H1 (cell line): Measurements from ENCODE around the gene DEPP1. TPM values are rescaled to one million over a fixed set of nuclear protein-coding genes. Genes with fewer than 3 reads are reported as not detected.

Source experiments
- EGR1 ChIP-seq: IDR thresholded peaks from 2 replicates; pipeline ENCODE4 v1.6.1; 2011; ENCODE audit warnings: low read depth, low read length, borderline replicate concordance
- EP300 ChIP-seq, 2 experiments: IDR thresholded peaks; 1 replicate in 1 of 2; 2 replicates in 1 of 2; pipeline ENCODE4 v1.6.1; 2011 to 2012; ENCODE audit warnings: low read depth in 2 of 2, low read length in 2 of 2, mild to moderate bottlenecking in 2 of 2, borderline replicate concordance in 1 of 2, inconsistent platforms in 1 of 2, moderate library complexity in 1 of 2
- TEAD4 ChIP-seq: IDR thresholded peaks from 2 replicates; pipeline ENCODE4 v1.6.1; 2012; ENCODE audit warnings: low read depth, low read length, inconsistent platforms, mixed read lengths
- polyA plus RNA-seq, 7 experiments: library from polyadenylated mRNA; depleted of rRNA in 3 of 7; stranded (reverse) in 5 of 7; unstranded in 2 of 7; fragments of >200 nt in 5 of 7; fragments of 200-250 nt in 2 of 7; gene quantifications; 1 replicate in 5 of 7; 2 replicates in 1 of 7; 4 replicates in 1 of 7; pipeline versions ENCODE4 v1.2.1 to v1.2.3, GENCODE V29; 2011 to 2013; ENCODE audit warnings: missing spikeins in 2 of 7, mixed read lengths in 2 of 7
- total RNA-seq: library from RNA; stranded (reverse); fragmentation: NEBNext Ultra II Directional; extraction: Animal tissue kit (Norgen Biotek cat#: 25700); gene quantifications from 2 replicates; pipeline ENCODE4 v1.2.1, GENCODE V29; 2021
- TF ChIP-seq, protein P1 (sequence below): IDR thresholded peaks from 2 replicates; pipeline ENCODE4 v1.6.1; 2012; ENCODE audit warnings: low read length, inconsistent platforms

The DEPP1 gene
- total and polyA plus RNA-seq, 2 of the 8 experiments (the other 6 are each of a cell fraction or from before 2014, with no cell fraction given), result 0.67 to 4.5 TPM

DNA sequence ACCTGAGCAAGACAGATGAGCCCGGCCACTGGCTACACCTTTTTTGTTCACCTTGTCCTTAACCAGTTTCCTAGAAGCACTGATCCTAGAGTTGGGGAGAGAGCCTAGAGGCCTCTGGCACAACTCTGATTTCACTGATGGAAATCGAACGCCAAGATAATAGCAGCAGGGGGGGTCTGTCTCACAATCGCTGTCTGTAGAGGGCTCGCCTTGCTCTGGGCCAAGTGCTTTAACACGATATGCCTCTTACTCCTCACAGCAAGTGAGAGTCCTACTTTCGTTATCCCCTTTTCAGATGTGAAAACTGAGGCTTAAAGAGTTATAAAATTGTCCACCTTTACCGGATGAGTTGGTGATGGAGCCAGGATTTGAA is 18.5 kb downstream of the DEPP1 start (continued):
- TF ChIP-seq TEAD4, result no peak
- no peak for TF ChIP-seq EGR1
- TF ChIP-seq, protein P1, sequence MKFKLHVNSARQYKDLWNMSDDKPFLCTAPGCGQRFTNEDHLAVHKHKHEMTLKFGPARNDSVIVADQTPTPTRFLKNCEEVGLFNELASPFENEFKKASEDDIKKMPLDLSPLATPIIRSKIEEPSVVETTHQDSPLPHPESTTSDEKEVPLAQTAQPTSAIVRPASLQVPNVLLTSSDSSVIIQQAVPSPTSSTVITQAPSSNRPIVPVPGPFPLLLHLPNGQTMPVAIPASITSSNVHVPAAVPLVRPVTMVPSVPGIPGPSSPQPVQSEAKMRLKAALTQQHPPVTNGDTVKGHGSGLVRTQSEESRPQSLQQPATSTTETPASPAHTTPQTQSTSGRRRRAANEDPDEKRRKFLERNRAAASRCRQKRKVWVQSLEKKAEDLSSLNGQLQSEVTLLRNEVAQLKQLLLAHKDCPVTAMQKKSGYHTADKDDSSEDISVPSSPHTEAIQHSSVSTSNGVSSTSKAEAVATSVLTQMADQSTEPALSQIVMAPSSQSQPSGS, result no peak
- TF ChIP-seq EP300 (IDR thresholded peaks at IDR 0.05; ENCODE audit: borderline replicate concordance in 1 of 2, low read depth in 2 of 2, low read length in 2 of 2), result no peak
